ENCODE results near the gene AATF. TPM values are rescaled to one million over a fixed set of nuclear protein-coding genes. Genes with fewer than 3 reads are reported as not detected.
A peak's percentile ranks its signal among the peaks of the same experiment; 100 is the strongest.

AATF gene
- total and polyA plus RNA-seq, 9 of the 15 experiments (the other 6 are each of a cell fraction or from before 2014, with no cell fraction given): 34.5 to 133 (median 90.1) TPM

- TF ChIP-seq ATF3 (IDR thresholded peaks at IDR 0.05) (no peak), ATF3 (CRISPR knock-in tag; conservative IDR thresholded peaks at IDR 0.05) (no peak), IRF1 (CRISPR knock-in tag; IDR thresholded peaks at IDR 0.05; ENCODE audit: borderline replicate concordance) (no peak)
Observed at GRCh38 chr17:37082985-37083384, 134.2 kb downstream of the AATF start (continued).

GRCh38 chr17:37083456-37083855, 134.7 kb downstream of the AATF start:
- Histone ChIP-seq H3K9me1 (ENCODE audit: control insufficient read depth, insufficient read depth, low read length) (no peaks in the 10 kb centered on the region), H3K4me1 (replicated peaks in 1 of 2; ENCODE audit: control insufficient read depth in 2 of 2, insufficient read depth in 2 of 2, low read length in 2 of 2) (no peaks in the 10 kb centered on the region; a peak in 1 of 5 replicates), H3K79me2 (ENCODE audit: control insufficient read depth, insufficient read depth, low read length) (no peaks in the 10 kb centered on the region), H3K9me3 (replicated peaks; ENCODE audit: control insufficient read depth, insufficient read depth, low read depth, low read length) (no peaks in the 10 kb centered on the region), H3K36me3 (ENCODE audit: control insufficient read depth, insufficient read depth, low read length) (peaks cover 41% of the 10 kb centered on the region; the same call in 2 of the 3 replicates), H3K27ac (ENCODE audit: extremely low read depth, low read depth, low read length) (no peak overlapping the region), H3K4me2 (ENCODE audit: insufficient read depth, low read length) (no peak overlapping the region), H3K9ac (ENCODE audit: insufficient read depth in 1 of 2, low read depth in 2 of 2, low read length in 2 of 2) (no peak overlapping the region), H3K27me3 (ENCODE audit: control insufficient read depth in 2 of 2, insufficient read depth in 2 of 2, low read length in 2 of 2) (no peaks in the 10 kb centered on the region), H4K20me1 (replicated peaks; ENCODE audit: control insufficient read depth, insufficient read depth, low read length) (no peaks in the 10 kb centered on the region), H3K4me3 (no peak overlapping the region), H2AFZ (ENCODE audit: low read depth, low read length) (no peak overlapping the region)
- ATAC-seq: peak; percentile 29
- BruUV-seq (replicated peaks): no TSS peak
- WGBS (ENCODE audit: insufficient coverage, low coverage, missing lambda C conversion rate): 84% methylated on average over 5 of the region's 6 CpGs
- no peak for FAIRE-seq
- intact Hi-C loops (cut with micrococcal nuclease): no loop called here
- in situ Hi-C loops (cut with MboI): no loop called here
- ChIA-PET CTCF (ENCODE audit: low intra/inter-chr PET ratio) (no interaction called here), POLR2A (interaction anchor here (1.5 kb wide), 1 partner anchor 12 kb away, joined by 10 read pairs; no protein-coding TSS in a partner anchor)
- DNase-seq (ENCODE audit: extremely low read depth in 1 of 4, low spot score in 3 of 4): no peak
- TF ChIP-seq ZEB2 (IDR thresholded peaks at IDR 0.05) (no peak), XRCC5 (IDR thresholded peaks at IDR 0.05; ENCODE audit: low read depth, low read length) (no peak), MYNN (IDR thresholded peaks at IDR 0.05) (0 out of 2 replicates have a peak, but pooled peaks have one; percentile 2), MYNN (CRISPR knock-in tag; IDR thresholded peaks at IDR 0.05) (no peak), POLR2G (IDR thresholded peaks at IDR 0.05; ENCODE audit: low read depth, low read length) (peak; percentile 42; the same call in 1 of the 2 replicates), RNF2 (IDR thresholded peaks at IDR 0.05) (no peak), HDAC6 (IDR thresholded peaks at IDR 0.05; ENCODE audit: low read depth, low read length) (no peak), TSHZ1 (CRISPR knock-in tag; IDR thresholded peaks at IDR 0.05) (no peak), CREB3 (tag; conservative IDR thresholded peaks at IDR 0.05; ENCODE audit: low read depth) (no peak), LCOR (CRISPR knock-in tag; IDR thresholded peaks at IDR 0.05) (no peak), ZNF717 (CRISPR knock-in tag; IDR thresholded peaks at IDR 0.05) (no peak), RHOXF2B (CRISPR knock-in tag; conservative IDR thresholded peaks at IDR 0.05) (no peak)
